GM19397 (cell line): ENCODE data around the gene FTCD.
"Not testable (repeated sequence)": the region's sequence is repeated elsewhere in the genome, so short reads cannot be mapped to it uniquely, and the experiment has no call there.

Source experiments
- ATAC-seq: cut with Tn5 transposase; IDR thresholded peaks from one replicate; pipeline ENCODE4 v1.9.1; 2021; ENCODE audit warnings: mild to moderate bottlenecking, moderate library complexity; ENCODE audit not compliant: unreplicated experiment

The FTCD gene

DNA sequence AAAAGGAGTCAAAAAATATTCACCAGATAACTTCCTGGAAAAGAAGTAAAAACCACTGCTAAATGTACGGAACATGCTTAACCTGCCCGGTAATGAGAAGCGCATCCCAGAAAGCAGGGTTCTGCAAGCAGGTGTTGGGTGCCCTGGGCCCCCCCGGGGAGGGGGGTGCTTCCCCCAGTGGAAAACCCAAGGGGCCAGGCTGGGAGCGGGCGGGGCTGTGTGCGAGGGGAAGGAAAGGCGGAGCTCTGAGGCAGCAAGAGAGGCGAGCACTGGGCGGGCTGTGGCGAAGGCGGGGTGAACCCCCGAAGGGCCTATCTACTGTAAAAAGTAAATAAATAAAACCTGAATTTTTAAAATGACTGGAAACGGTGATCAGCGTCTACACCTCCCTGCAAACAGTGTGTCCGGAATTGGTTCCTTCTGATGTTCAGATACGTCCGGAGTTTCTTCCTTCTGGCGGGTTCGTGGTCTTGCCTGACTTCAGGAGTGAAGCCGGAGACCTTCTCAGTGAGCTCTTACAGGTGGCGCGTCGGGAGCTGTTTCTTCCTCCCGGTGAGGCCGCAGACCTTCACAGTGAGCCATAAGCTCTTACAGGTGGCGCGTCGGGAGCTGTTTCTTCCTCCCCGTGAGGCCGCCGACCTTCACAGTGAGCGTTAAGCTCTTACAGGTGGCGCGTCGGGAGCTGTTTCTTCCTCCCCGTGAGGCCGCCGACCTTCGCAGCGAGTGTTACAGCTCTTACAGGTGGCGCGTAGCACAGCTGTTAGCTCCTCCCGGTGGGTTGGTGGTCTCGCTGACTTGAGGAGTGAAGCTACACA is 13.4 kb downstream of the FTCD start:
- no peak for ATAC-seq

DNA sequence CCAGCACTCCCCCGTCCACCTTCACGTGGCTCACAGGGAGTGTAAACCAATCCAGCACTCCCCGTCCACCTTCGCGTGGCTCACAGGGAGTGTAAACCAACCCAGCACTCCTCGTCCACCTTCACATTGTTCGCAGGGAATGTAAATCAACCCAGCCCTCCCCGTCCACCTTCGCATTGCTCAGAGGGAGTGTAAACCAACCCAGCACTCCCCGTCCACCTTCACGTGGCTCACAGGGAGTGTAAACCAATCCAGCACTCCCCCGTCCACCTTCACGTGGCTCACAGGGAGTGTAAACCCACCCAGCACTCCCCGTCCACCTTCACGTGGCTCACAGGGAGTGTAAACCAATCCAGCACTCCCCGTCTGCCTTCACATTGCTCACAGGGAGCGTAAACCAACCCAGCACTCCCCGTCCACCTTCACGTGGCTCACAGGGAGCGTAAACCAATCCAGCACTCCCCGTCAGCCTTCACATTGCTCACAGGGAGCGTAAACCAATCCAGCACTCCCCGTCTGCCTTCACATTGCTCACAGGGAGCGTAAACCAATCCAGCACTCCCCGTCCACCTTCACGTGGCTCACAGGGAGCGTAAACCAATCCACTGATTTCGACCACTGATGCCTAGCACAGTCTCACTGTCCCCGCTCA is 14.9 kb downstream of the FTCD start:
- not testable (repeated sequence) for ATAC-seq

DNA sequence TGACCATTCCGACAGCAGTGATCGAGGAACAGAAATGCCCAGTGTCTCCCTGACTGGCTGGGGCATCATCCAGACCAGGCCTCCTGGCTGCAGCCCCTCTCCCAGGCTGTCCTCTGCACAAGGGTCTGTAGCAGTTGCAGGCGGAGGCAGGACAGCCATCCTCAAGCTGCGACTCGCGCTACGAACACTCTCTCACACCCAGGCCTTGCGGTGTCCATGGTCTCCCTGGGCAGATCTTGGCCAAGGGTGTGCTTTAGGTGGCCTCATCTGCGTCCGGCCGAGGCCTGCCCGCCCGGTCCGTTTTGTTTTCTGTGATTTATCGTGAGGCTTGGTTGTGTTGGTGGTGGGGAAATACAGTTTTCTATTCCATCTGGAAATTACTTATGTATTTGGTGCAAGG is 15.7 kb downstream of the FTCD start:
- ATAC-seq, result no peak

DNA sequence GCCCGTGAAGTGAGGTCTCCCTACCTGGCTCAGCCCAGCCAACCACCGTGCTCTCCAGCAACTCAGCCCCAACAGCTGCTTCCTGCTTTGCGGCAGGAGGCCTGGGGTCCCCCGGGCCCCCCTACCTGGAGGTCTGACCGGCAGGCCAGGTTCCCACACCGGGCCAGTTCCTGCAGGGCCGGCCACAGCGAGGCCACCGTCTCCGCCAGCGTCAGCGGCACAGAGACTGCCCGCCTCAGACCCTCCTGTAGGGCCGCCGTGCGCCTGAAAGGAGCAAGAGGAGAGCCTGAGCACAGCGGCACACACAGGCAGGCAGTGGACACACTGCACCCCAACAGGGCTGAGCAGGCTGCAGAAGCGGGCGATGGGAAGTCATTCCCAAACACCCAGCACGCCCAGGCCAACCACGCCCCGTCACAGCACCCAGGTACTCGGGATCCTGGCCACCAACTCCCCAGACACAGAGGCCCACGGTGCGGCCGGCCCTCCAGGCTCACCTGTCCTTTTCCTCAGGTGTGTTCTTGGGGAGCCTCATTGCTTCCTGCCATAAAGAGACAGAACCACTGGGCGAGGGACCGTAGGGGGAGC is 16.9 kb downstream of the FTCD start:
- no peak for ATAC-seq

- no peak for ATAC-seq
Measured at GRCh38 chr21:46137908-46138307, 17.5 kb downstream of the FTCD start.

GRCh38 chr21:46136739-46137349 is 18.5 kb downstream of the FTCD start:
- ATAC-seq, result no peak

DNA sequence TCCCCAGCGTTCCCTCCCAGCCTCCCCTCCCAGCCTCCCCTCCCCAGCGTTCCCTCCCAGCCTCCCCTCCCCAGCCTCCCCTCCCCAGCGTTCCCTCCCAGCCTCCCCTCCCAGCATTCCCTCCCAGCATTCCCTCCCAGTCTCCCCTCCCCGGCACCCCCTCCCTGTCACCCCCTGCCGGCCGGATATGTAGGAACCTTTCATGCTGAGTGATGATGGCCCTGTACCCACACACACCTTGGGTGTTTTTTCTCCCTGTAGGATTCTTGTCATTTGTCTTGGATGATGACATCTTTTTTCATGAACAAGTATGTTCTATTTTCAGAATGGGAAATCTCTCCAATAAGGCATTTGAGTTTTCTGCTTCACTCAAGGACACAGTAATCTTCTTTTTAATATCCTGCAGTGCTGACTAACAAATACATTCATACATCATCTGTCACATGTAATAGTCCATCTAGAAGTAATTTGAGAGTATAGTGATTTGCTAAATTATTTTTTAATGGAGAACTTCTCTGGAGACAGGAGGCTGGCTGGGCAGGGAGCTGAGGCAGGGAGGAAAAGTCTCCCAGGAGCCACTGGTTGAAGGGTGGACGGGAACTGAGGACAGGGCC is 19.5 kb downstream of the FTCD start:
- ATAC-seq, result no peak

DNA sequence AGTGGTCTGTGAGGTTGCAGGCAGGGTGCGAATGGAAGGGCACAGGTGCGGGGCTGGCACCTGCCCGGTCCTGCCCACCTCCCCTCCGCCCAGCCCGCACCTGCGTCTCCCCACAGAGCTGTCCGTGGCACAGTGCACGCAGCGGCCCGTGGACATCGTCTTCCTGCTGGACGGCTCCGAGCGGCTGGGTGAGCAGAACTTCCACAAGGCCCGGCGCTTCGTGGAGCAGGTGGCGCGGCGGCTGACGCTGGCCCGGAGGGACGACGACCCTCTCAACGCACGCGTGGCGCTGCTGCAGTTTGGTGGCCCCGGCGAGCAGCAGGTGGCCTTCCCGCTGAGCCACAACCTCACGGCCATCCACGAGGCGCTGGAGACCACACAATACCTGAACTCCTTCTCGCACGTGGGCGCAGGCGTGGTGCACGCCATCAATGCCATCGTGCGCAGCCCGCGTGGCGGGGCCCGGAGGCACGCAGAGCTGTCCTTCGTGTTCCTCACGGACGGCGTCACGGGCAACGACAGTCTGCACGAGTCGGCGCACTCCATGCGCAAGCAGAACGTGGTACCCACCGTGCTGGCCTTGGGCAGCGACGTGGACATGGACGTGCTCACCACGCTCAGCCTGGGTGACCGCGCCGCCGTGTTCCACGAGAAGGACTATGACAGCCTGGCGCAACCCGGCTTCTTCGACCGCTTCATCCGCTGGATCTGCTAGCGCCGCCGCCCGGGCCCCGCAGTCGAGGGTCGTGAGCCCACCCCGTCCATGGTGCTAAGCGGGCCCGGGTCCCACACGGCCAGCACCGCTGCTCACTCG is 23.3 kb downstream of the FTCD start:
- no peak for ATAC-seq

- ATAC-seq, result no peak
Measured at GRCh38 chr21:46131588-46131837, 23.9 kb downstream of the FTCD start.

- no peak for ATAC-seq
Measured at GRCh38 chr21:46130831-46131587, 24.4 kb downstream of the FTCD start.

GRCh38 chr21:46129846-46130651 is 25.3 kb downstream of the FTCD start:
- ATAC-seq, result no peak

GRCh38 chr21:46128933-46129571 is 26.3 kb downstream of the FTCD start:
- no peak for ATAC-seq

GRCh38 chr21:46128106-46128932 is 27.1 kb downstream of the FTCD start:
- ATAC-seq, result no peak

DNA sequence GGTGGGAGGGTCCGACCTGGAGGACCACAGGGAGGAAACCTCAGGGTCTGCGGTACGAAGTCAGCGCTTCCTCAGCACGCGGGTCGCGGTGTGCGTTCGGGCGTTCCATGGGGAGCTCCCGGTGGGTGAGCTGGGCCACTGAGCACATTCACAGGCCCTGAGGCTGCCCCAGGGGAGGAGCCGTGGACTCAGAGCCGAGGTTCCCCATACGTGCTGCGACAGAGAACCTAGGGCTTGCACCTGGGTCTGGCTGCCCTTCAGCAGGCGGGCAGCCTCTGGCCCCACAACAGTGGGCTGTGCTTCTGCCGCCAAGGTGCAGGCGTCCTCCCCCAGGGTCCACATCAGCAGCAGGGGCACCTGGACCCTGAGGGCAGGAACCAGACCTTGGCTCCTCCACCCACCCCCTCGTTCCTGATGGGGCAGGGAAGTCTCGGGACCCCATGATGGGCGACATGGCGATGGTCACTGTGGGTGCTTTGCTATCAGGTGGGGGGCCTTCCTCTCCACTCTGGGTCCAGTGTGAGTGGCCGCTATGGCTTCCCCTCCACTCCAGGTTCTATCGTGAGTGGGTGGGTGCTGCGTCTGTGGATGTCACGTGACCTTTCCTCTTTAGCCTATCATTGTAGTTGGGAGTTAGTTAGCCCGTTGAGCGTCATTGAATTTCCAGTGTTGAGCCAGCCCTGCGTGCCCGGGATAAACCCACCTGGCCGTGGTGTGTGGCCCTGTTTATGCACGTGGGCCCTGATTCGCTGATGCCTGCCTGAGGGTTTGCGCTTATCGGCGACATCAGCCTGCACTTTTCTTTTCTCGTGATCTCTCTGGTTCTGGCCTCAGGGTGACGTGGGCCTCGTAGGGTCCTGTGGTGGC is 27.9 kb downstream of the FTCD start:
- no peak for ATAC-seq

DNA sequence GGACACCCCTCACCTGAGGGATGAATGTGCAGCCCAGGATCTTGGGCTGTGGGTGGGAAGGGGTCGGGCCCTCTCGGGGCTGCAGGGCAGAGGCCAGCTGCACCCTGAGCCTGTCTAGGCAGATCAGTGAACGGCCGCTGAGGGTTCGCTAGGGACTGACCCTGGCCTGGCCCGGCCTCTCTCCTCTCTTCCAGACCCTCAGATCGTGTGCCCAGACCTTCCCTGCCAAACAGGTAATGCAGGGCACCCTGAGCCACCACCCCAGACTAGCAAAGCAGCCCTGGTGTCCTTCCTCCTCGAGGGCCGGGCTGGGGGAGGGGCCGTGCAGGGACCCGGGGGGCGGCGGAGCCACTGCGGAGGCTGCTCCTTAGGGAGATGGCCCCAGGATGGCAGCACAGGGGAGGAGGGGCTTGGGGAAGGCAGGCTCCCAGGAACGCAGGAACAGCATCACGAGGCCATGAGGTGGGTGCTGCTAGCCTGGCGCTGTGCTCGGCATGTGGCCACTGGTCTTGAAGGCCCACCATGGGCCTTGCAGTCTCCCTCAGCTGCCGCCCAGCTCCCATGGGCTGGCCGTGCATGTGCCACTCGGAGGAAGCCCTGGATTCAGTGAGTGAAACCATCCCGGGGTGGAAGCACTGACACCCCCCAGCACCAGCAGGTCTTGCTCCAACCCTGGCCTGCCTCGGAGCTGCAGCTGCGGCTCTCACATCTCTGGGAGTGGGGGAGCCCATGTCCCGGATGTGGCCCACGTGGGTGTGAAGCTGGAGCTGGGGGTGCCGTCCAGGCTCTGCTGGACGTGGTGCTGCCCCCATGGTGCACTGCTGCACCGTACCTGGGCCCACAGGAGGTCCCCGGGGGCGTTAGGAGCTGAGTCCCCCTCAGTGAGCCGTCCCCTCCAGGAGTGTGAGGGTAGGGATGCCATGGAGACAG is 28.8 kb downstream of the FTCD start:
- ATAC-seq, result no peak

DNA sequence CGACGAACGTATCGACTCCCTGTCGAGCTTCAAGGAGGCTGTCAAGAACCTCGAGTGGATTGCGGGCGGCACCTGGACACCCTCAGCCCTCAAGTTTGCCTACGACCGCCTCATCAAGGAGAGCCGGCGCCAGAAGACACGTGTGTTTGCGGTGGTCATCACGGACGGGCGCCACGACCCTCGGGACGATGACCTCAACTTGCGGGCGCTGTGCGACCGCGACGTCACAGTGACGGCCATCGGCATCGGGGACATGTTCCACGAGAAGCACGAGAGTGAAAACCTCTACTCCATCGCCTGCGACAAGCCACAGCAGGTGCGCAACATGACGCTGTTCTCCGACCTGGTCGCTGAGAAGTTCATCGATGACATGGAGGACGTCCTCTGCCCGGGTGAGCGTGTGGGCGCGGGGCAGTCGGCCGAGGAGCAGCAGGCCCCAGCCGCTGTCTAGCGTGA is 29.5 kb downstream of the FTCD start:
- ATAC-seq, result no peak
